Measurements from ENCODE around the gene CLMN. TPM values are rescaled to one million over a fixed set of nuclear protein-coding genes. Genes with fewer than 3 reads are reported as not detected.

Gene CLMN
- total RNA-seq, 2 donors from 2014 or later = 24.6 to 39.3 TPM

- TF ChIP-seq POLR2AphosphoS5 (IDR thresholded peaks at IDR 0.05) (peak; percentile 9), POLR2A (IDR thresholded peaks at IDR 0.05) (no peak), CTCF (IDR thresholded peaks at IDR 0.05) (no peak)
- no peaks in the 10 kb centered on the region for H3K36me3 ChIP-seq
- no peaks in the 10 kb centered on the region for H3K4me1 ChIP-seq (replicated peaks)
- DNase-seq (ENCODE audit: low spot score) = no peak
- H3K4me3 ChIP-seq = no peak overlapping the region
- intact Hi-C loops (cut with DNase I) = loop anchor here (5.0 kb wide), 1 partner anchor 33 kb away; no protein-coding TSS in a partner anchor
- 27% methylated on average over 5 of the region's 5 CpGs for WGBS
- H3K27ac ChIP-seq = no peak overlapping the region
- no peaks in the 10 kb centered on the region for H3K9me3 ChIP-seq
- no peaks in the 10 kb centered on the region for H3K27me3 ChIP-seq (replicated peaks; ENCODE audit: insufficient read depth)
These were observed 130.2 kb downstream of the CLMN start for GRCh38 chr14:95189367-95190132.

DNA sequence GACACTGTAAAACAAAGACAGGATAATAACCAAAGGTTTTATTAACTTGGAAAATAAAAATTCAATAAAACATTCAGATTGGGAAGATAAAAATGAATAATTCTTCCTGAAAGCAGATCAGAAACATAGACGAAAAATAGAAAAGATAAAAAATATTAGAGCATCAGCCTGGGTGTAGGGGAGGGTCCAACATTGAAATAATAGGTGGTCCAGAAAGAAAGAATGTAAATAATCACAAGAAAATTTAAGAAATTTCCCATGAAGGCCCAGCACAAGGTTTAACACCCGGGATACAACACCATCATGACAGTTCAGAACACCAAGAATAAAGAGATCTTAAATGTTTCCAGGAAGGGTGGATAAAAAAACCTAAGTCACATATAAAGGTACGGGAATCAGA lies 131.3 kb downstream of the CLMN start:
- intact Hi-C loops (cut with DNase I) = loop anchor here (5.0 kb wide), 1 partner anchor 34 kb away; no protein-coding TSS in a partner anchor
- TF ChIP-seq POLR2A (IDR thresholded peaks at IDR 0.05) (no peak), CTCF (IDR thresholded peaks at IDR 0.05) (no peak), POLR2AphosphoS5 (IDR thresholded peaks at IDR 0.05) (no peak)

DNA sequence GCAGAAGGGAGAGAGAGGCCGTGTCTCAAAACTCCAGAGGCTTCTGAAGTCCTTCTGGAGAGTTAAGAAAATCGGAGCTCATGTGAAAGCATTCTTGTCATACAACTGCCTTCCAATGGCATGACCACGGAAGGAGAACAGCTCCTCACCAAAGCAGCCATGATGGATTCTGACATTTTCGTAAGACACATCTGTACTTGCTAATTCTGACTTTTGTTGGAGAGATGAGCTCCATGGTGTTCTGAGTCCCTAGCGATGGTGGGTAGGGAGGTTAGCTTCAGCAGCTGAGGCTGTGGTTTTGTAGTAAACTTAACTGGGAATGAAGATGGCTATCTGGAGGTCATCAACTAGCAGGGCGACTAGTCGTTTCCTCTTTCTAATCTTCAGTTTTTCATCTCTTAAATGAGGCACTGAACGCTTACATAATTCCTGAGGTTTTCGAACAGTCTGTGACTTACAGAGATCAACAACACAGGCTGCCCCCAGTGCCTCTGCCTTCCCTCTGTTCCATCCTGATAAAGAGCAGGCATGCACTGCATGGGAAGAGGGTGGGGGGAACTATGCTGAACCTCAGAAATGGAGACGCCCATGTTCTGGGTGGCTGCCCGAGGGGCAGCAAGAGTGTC lies 133.8 kb downstream of the CLMN start:
- Histone ChIP-seq H3K4me3 (no peak overlapping the region), H3K27ac (peak overlapping the region; percentile 1 to 42), H3K4me1 (replicated peaks) (no peaks in the 10 kb centered on the region), H3K36me3 (no peaks in the 10 kb centered on the region), H3K27me3 (replicated peaks; ENCODE audit: insufficient read depth) (no peaks in the 10 kb centered on the region), H3K9me3 (no peaks in the 10 kb centered on the region)
- no peak for DNase-seq (ENCODE audit: low spot score)
- WGBS = 69% methylated on average over 11 of the region's 11 CpGs
- intact Hi-C loops (cut with DNase I) = loop anchor here (5.0 kb wide), 1 partner anchor 36 kb away; no protein-coding TSS in a partner anchor
- no peak for TF ChIP-seq CTCF (IDR thresholded peaks at IDR 0.05)
- TF ChIP-seq POLR2A (IDR thresholded peaks at IDR 0.05) = no peak

More for the DNA sequence above, 131.3 kb downstream of the CLMN start:
- Histone ChIP-seq H3K27ac (no peak overlapping the region), H3K9me3 (no peaks in the 10 kb centered on the region), H3K4me3 (no peak overlapping the region), H3K27me3 (replicated peaks; ENCODE audit: insufficient read depth) (no peaks in the 10 kb centered on the region), H3K4me1 (replicated peaks) (no peaks in the 10 kb centered on the region), H3K36me3 (no peaks in the 10 kb centered on the region)
- no peak for DNase-seq (ENCODE audit: low spot score)
- 90% methylated on average over 3 of the region's 3 CpGs for WGBS

DNA sequence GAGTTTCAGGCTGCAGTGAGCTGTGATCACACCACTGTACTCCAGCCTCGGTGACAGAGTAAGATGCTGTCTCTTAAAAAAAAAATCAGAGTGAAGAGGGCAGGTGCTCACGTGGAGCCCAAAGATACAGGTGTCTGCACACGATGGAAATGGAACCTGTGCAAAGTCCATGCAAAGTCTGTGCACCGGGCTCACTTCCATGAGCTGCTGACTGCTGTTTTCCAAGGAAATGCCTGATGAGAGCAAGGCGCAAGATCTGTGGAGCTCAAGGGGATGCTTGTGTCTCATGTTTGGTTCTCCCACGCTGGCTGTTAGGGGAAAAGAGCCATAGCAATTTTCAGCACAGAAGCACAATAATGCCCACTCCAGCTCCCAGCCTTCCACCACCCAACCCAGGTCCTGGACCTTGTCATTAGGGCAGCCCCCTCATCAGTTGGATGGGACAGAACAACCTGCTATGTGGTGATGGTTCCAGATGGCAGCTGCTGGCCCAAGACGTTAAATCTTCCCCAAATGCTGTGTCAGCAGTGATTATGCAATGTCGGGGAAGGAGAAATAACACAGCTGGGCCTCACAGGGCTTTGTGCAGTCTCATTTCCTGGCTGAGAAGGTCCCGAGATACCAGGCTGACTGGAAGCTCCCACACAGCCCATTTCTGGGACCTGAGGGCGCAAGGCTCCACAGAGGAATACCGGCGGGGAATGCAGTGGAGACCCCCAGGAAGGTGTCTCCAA lies 134.5 kb downstream of the CLMN start:
- no peak for TF ChIP-seq POLR2AphosphoS5 (IDR thresholded peaks at IDR 0.05)
- TF ChIP-seq POLR2A (IDR thresholded peaks at IDR 0.05) = no peak
- no peak for TF ChIP-seq CTCF (IDR thresholded peaks at IDR 0.05)
- intact Hi-C loops (cut with DNase I) = loop anchor here (5.0 kb wide), 1 partner anchor 37 kb away; no protein-coding TSS in a partner anchor
- no peaks in the 10 kb centered on the region for H3K4me1 ChIP-seq (replicated peaks)
- no peaks in the 10 kb centered on the region for H3K27me3 ChIP-seq (replicated peaks; ENCODE audit: insufficient read depth)
- DNase-seq (ENCODE audit: low spot score) = no peak
- H3K4me3 ChIP-seq = no peak overlapping the region
- H3K36me3 ChIP-seq = no peaks in the 10 kb centered on the region
- 74% methylated on average over 12 of the region's 12 CpGs for WGBS
- no peaks in the 10 kb centered on the region for H3K9me3 ChIP-seq
- peak overlapping the region; percentile 1 to 42 for H3K27ac ChIP-seq

Measured in prostate gland (tissue), 2 donors.